Subcutaneous abdominal adipose tissue (tissue), 5 donors: ENCODE results near the gene CLSTN2.

Experiments used
- H3K27ac ChIP-seq: one replicate; pipeline ENCODE4 v1.7.0; 2013; ENCODE audit warnings: low read depth, mild to moderate bottlenecking, inconsistent platforms, low read length, moderate library complexity
- H3K27me3 ChIP-seq, 5 donors: one replicate each; pipeline ENCODE4 v1.7.0; 2013; ENCODE audit warnings: low read length in 5 of 5, inconsistent platforms in 1 of 5; ENCODE audit not compliant: control insufficient read depth in 5 of 5, insufficient read depth in 4 of 5
- H3K36me3 ChIP-seq, 5 donors: one replicate each; pipeline ENCODE4 v1.7.0; 2013; ENCODE audit warnings: low read length in 5 of 5; ENCODE audit not compliant: control insufficient read depth in 5 of 5, insufficient read depth in 5 of 5
- H3K4me1 ChIP-seq, 5 donors: one replicate each; pipeline ENCODE4 v1.7.0; 2013; ENCODE audit warnings: low read length in 5 of 5, mild to moderate bottlenecking in 3 of 5, moderate library complexity in 1 of 5; ENCODE audit not compliant: control insufficient read depth in 5 of 5, insufficient read depth in 5 of 5
- H3K4me3 ChIP-seq, 5 donors: one replicate each; pipeline ENCODE4 v1.7.0; 2013; ENCODE audit warnings: low read length in 5 of 5, low read depth in 1 of 5
- H3K9ac ChIP-seq, 5 donors: one replicate each; pipeline ENCODE4 v1.7.0; 2013; ENCODE audit warnings: low read length in 5 of 5, mild to moderate bottlenecking in 4 of 5, moderate library complexity in 3 of 5
- H3K9me3 ChIP-seq, 5 donors: one replicate each; pipeline ENCODE4 v1.7.0; 2013; ENCODE audit warnings: low read length in 5 of 5; ENCODE audit not compliant: control insufficient read depth in 5 of 5
- donor health status: healthy.
- donor health status: healthy.
- donor health status: healthy.
- donor health status: healthy.
- donor health status: healthy.

The CLSTN2 gene

GRCh38 chr3:140100479-140100878 lies 165.5 kb downstream of the CLSTN2 start:
- Histone ChIP-seq H3K36me3 (no peaks in the 10 kb centered on the region), H3K27ac (no peak overlapping the region), H3K4me3 (no peak overlapping the region), H3K9me3 (no peaks in the 10 kb centered on the region), H3K4me1 (peaks cover 0 to 2% (median 0%) of the 10 kb centered on the region in 5 donors), H3K9ac (no peak overlapping the region), H3K27me3 (no peaks in the 10 kb centered on the region)

GRCh38 chr3:140103166-140103565 lies 168.2 kb downstream of the CLSTN2 start:
- H3K4me3 ChIP-seq, result no peak overlapping the region
- H3K27me3 ChIP-seq, result no peaks in the 10 kb centered on the region
- H3K4me1 ChIP-seq, result peaks cover 0 to 2% (median 0%) of the 10 kb centered on the region in 5 donors
- no peaks in the 10 kb centered on the region for H3K36me3 ChIP-seq
- no peak overlapping the region for H3K9ac ChIP-seq
- H3K9me3 ChIP-seq, result no peaks in the 10 kb centered on the region
- no peak overlapping the region for H3K27ac ChIP-seq

DNA sequence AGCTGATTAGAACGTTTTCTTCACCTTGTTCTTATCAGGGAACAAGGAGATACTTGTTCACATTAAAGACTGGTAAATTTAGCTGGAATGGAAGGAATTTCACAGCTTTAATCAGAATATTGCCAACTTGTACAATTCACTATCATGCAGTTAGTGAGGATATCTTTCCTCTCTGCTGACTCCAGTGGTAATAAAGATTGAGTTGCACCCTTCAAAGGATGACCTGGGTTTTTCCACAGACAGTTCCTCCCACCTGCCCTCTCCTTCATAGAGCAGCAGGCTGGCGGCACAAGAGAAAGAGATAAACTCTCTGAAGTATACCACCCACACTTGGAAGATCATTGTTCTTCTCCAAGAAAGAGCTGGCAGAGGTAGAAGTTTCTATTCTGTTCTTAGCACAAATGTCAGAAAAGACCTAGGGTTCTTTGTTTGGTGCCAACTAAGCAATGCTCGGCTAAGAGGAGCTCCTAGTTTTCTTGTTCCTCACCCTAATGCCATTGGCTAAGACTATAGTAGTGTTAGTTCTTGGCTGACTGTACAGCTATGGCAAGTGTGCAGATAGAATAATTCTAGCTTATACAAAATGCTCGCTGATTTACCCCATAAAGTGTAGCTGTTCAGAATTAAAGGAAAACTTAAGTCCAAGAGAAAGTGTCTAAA lies 169.1 kb downstream of the CLSTN2 start:
- H3K36me3 ChIP-seq, result no peaks in the 10 kb centered on the region
- H3K27me3 ChIP-seq, result no peaks in the 10 kb centered on the region
- no peak overlapping the region for H3K27ac ChIP-seq
- H3K9ac ChIP-seq, result no peak overlapping the region
- H3K9me3 ChIP-seq, result no peaks in the 10 kb centered on the region
- peaks cover 0 to 2% (median 0%) of the 10 kb centered on the region in 5 donors for H3K4me1 ChIP-seq
- H3K4me3 ChIP-seq, result no peak overlapping the region

GRCh38 chr3:140113996-140114788 lies 179.2 kb downstream of the CLSTN2 start:
- H3K36me3 ChIP-seq, result peaks cover 0 to 4% (median 0%) of the 10 kb centered on the region in 5 donors
- H3K9me3 ChIP-seq, result no peaks in the 10 kb centered on the region
- H3K4me1 ChIP-seq, result peaks cover 0 to 5% (median 0%) of the 10 kb centered on the region in 5 donors
- H3K4me3 ChIP-seq, result no peak overlapping the region
- no peaks in the 10 kb centered on the region for H3K27me3 ChIP-seq
- no peak overlapping the region for H3K27ac ChIP-seq
- no peak overlapping the region for H3K9ac ChIP-seq

- Histone ChIP-seq H3K4me3 (no peak overlapping the region), H3K36me3 (peaks cover 0 to 4% (median 0%) of the 10 kb centered on the region in 5 donors), H3K27me3 (no peaks in the 10 kb centered on the region), H3K9me3 (no peaks in the 10 kb centered on the region), H3K27ac (no peak overlapping the region), H3K9ac (no peak overlapping the region), H3K4me1 (peaks cover 0 to 5% (median 0%) of the 10 kb centered on the region in 5 donors)
Measured at GRCh38 chr3:140114789-140115080, 179.8 kb downstream of the CLSTN2 start.

GRCh38 chr3:140117096-140117526 lies 182.1 kb downstream of the CLSTN2 start:
- H3K27ac ChIP-seq, result no peak overlapping the region
- H3K9me3 ChIP-seq, result no peaks in the 10 kb centered on the region
- no peaks in the 10 kb centered on the region for H3K27me3 ChIP-seq
- peaks cover 0 to 5% (median 0%) of the 10 kb centered on the region in 5 donors for H3K4me1 ChIP-seq
- H3K4me3 ChIP-seq, result no peak overlapping the region
- H3K9ac ChIP-seq, result no peak overlapping the region
- H3K36me3 ChIP-seq, result no peaks in the 10 kb centered on the region

GRCh38 chr3:140122183-140122582 lies 187.2 kb downstream of the CLSTN2 start:
- H3K27ac ChIP-seq, result no peak overlapping the region
- no peak overlapping the region for H3K9ac ChIP-seq
- H3K4me3 ChIP-seq, result no peak overlapping the region
- H3K27me3 ChIP-seq, result no peaks in the 10 kb centered on the region
- H3K4me1 ChIP-seq, result peaks cover 0 to under 1% (median 0%) of the 10 kb centered on the region in 5 donors
- H3K36me3 ChIP-seq, result no peaks in the 10 kb centered on the region
- no peaks in the 10 kb centered on the region for H3K9me3 ChIP-seq

DNA sequence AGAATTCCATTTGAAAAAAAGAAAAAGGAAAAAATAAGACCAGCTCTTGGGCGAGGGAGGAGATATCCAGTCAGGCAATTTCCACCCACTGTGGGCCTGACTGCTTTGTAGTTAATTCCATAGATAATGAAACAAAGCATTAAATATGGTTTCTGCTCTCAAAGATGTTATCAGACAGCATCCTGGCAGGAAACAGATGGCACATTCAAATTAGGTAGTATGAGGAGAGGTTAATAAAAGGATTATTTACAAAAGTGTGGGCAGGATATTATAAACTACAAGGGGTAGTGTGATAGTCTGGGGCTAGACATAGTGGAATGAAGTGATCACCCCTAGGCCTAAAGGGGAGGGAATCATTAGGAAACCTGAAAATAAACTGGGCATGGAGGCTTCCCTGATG lies 193.2 kb downstream of the CLSTN2 start:
- Histone ChIP-seq H3K27me3 (no peaks in the 10 kb centered on the region), H3K27ac (no peak overlapping the region), H3K4me1 (peaks cover 0 to 5% (median 0%) of the 10 kb centered on the region in 5 donors), H3K9ac (no peak overlapping the region), H3K4me3 (no peak overlapping the region), H3K9me3 (no peaks in the 10 kb centered on the region), H3K36me3 (no peaks in the 10 kb centered on the region)

GRCh38 chr3:140128631-140129030 lies 193.6 kb downstream of the CLSTN2 start:
- Histone ChIP-seq H3K4me1 (peaks cover 0 to 5% (median 0%) of the 10 kb centered on the region in 5 donors), H3K27ac (no peak overlapping the region), H3K36me3 (no peaks in the 10 kb centered on the region), H3K4me3 (no peak overlapping the region), H3K27me3 (no peaks in the 10 kb centered on the region), H3K9me3 (no peaks in the 10 kb centered on the region), H3K9ac (no peak overlapping the region)

GRCh38 chr3:140129768-140130284 lies 194.8 kb downstream of the CLSTN2 start:
- Histone ChIP-seq H3K4me1 (peaks cover 0 to 5% (median 0%) of the 10 kb centered on the region in 5 donors), H3K27me3 (no peaks in the 10 kb centered on the region), H3K36me3 (no peaks in the 10 kb centered on the region), H3K9me3 (no peaks in the 10 kb centered on the region), H3K27ac (no peak overlapping the region), H3K4me3 (no peak overlapping the region), H3K9ac (no peak overlapping the region)
